Ovary (tissue), 3 donors: ENCODE measurements around the gene ZZZ3.

ENCODE experiments used
- CTCF ChIP-seq, 3 donors: fragments of 450-650 bp in 2 of 3; fragments of 200-600 bp in 1 of 3; IDR thresholded peaks; one replicate each; pipeline versions ENCODE4 v1.5.1 to v1.8.0; 2016 to 2022; ENCODE audit warnings: antibody characterized with exemption in 3 of 3, mild to moderate bottlenecking in 1 of 3
- POLR2A ChIP-seq: fragments of 450-650 bp; IDR thresholded peaks from one replicate; pipeline ENCODE4 v1.6.1; 2017; ENCODE audit warnings: antibody characterized with exemption, mild to moderate bottlenecking, moderate library complexity
- donor health status: DM: no; HTN: no; CAD: no.

- TF ChIP-seq CTCF (IDR thresholded peaks at IDR 0.05) (no peak), POLR2A (no peak)
These were observed 39.5 kb downstream of the ZZZ3 start for GRCh38 chr1:77642941-77643340.
